GM12878 (cell line): ENCODE results near the gene ZMIZ1. TPM values are rescaled to one million over a fixed set of nuclear protein-coding genes. Genes with fewer than 3 reads are reported as not detected.
A peak's percentile ranks its signal among the peaks of the same experiment; 100 is the strongest.

Experiments
- ATAC-seq: fragments of 200-7000 bp; cut with Tn5 transposase; 3 replicates; pipeline ENCODE4 v1.9.1; 2020; ENCODE audit warnings: mild to moderate bottlenecking, moderate library complexity
- BruUV-seq: library from RNA; stranded (reverse); fragments of 400-500 nt; replicated peaks from 2 replicates; lab custom pipeline; 2021; lab: Mats Ljungman, UMichigan
- CTCF ChIA-PET: fragments of 300-600 bp; sonication (Branson Sonifier 250); formaldehyde crosslinking; extraction: SDS; loops from one replicate; lab custom pipeline; 2021; ENCODE audit warnings: inconsistent platforms; lab: Yijun Ruan, JAX
- POLR2A ChIA-PET: fragments of 350-600 bp; formaldehyde crosslinking; extraction: SDS; loops from one replicate; lab custom pipeline; 2021; ENCODE audit warnings: inconsistent platforms; lab: Charles Lee
- RAD21 ChIA-PET: fragments of 300-600 bp; sonication (Branson Sonifier 250); formaldehyde crosslinking; loops from one replicate; lab custom pipeline; 2023; ENCODE audit warnings: antibody characterized with exemption; ENCODE audit not compliant: unreplicated experiment; lab: Charles Lee
- SMC1A ChIA-PET: fragments of 300-600 bp; sonication (Branson Sonifier 250); formaldehyde crosslinking; loops from one replicate; lab custom pipeline; 2023; ENCODE audit not compliant: unreplicated experiment, uncharacterized antibody; lab: Charles Lee
- DNase-seq: peaks from one replicate; pipeline ENCODE4 v3.0.0-alpha.2; 2011; ENCODE audit warnings: low read depth, low spot score
- FAIRE-seq: peaks from 3 replicates; lab custom pipeline; 2011; peaks lifted over from hg19 to GRCh38; lab: Jason Lieb, UNC
- H2AFZ ChIP-seq: 2 replicates; pipeline ENCODE4 v1.6.0; 2011; ENCODE audit warnings: low read depth, low read length, control low read depth; ENCODE audit not compliant: control insufficient read depth
- H3K27ac ChIP-seq: 2 replicates; pipeline ENCODE4 v1.5.1; 2011; ENCODE audit warnings: control low read depth; ENCODE audit not compliant: control insufficient read depth, insufficient read depth
- H3K27me3 ChIP-seq, 2 experiments: replicated peaks in 1 of 2; 2 replicates each; pipeline versions ENCODE4 v1.6.0 to v1.6.1; 2011; ENCODE audit warnings: low read length in 1 of 2; ENCODE audit not compliant: control insufficient read depth in 2 of 2, insufficient read depth in 2 of 2
- H3K36me3 ChIP-seq, 2 experiments: 2 replicates each; pipeline ENCODE4 v1.5.1; 2011; ENCODE audit warnings: low read length in 1 of 2; ENCODE audit not compliant: control insufficient read depth in 2 of 2, insufficient read depth in 2 of 2
- H3K4me1 ChIP-seq: 2 replicates; pipeline ENCODE4 v1.6.1; 2011; ENCODE audit warnings: mild to moderate bottlenecking, low read length, moderate library complexity, mixed read lengths; ENCODE audit not compliant: control insufficient read depth, insufficient read depth
- H3K4me2 ChIP-seq: 2 replicates; pipeline ENCODE4 v1.6.0; 2011; ENCODE audit warnings: control low read depth; ENCODE audit not compliant: control insufficient read depth, insufficient read depth
- H3K4me3 ChIP-seq: fragments of 200-600 bp; sonication (generic); 2 replicates; pipeline ENCODE4 v1.5.1; 2016
- H3K79me2 ChIP-seq: 2 replicates; pipeline ENCODE4 v1.6.0; 2011; ENCODE audit warnings: low read length; ENCODE audit not compliant: control insufficient read depth, insufficient read depth
- H3K9ac ChIP-seq: 2 replicates; pipeline ENCODE4 v1.8.0; 2011; ENCODE audit warnings: low read length, control low read depth, mixed read lengths; ENCODE audit not compliant: control insufficient read depth, insufficient read depth
- H3K9me3 ChIP-seq: replicated peaks from 3 replicates; pipeline ENCODE4 v1.5.1; 2011; ENCODE audit warnings: mild to moderate bottlenecking, low read length; ENCODE audit not compliant: control insufficient read depth, insufficient read depth
- H4K20me1 ChIP-seq: 2 replicates; pipeline ENCODE4 v1.6.0; 2011; ENCODE audit not compliant: control insufficient read depth, insufficient read depth
- ELK1 ChIP-seq: IDR thresholded peaks from 2 replicates; pipeline ENCODE4 v1.6.1; 2012; ENCODE audit warnings: low read depth, low read length, improper control_type of control experiment
- HDGF ChIP-seq: fragments of 450-650 bp; IDR thresholded peaks from 2 replicates; pipeline ENCODE4 v1.6.1; 2016; ENCODE audit warnings: antibody characterized with exemption
- JUND ChIP-seq: IDR thresholded peaks from 2 replicates; pipeline ENCODE4 v1.6.1; 2012; ENCODE audit warnings: low read depth, mild to moderate bottlenecking, low read length, improper control_type of control experiment, moderate library complexity
- MEF2A ChIP-seq: IDR thresholded peaks from 2 replicates; pipeline ENCODE4 v1.6.1; 2011; ENCODE audit warnings: low read depth, mild to moderate bottlenecking, low read length, moderate library complexity; ENCODE audit not compliant: insufficient read depth
- MTA2 ChIP-seq: fragments of 450-650 bp; IDR thresholded peaks from 2 replicates; pipeline ENCODE4 v1.6.1; 2016; ENCODE audit warnings: low read depth, mild to moderate bottlenecking, moderate library complexity
- NBN ChIP-seq: fragments of 450-650 bp; IDR thresholded peaks from 2 replicates; pipeline ENCODE4 v1.6.1; 2016
- NFIC ChIP-seq: IDR thresholded peaks from 2 replicates; pipeline ENCODE4 v1.6.1; 2012; ENCODE audit warnings: low read depth, mild to moderate bottlenecking, inconsistent platforms, low read length, moderate library complexity
- NFXL1 ChIP-seq: fragments of 450-650 bp; IDR thresholded peaks from 2 replicates; pipeline ENCODE4 v1.6.1; 2017; ENCODE audit warnings: antibody characterized with exemption, mild to moderate bottlenecking, borderline replicate concordance
- NRF1 ChIP-seq: conservative IDR thresholded peaks from 2 replicates; pipeline ENCODE4 v1.6.1; 2011; ENCODE audit warnings: mild to moderate bottlenecking, low read depth, low read length, improper control_type of control experiment
- PAX5 ChIP-seq: IDR thresholded peaks from 2 replicates; pipeline ENCODE4 v1.6.1; 2011; ENCODE audit warnings: low read depth, low read length, borderline replicate concordance
- POLR2AphosphoS2 ChIP-seq: IDR thresholded peaks from 2 replicates; pipeline ENCODE4 v1.6.1; 2011; ENCODE audit warnings: low read depth, mild to moderate bottlenecking, low read length, improper control_type of control experiment, moderate library complexity
- RAD21 ChIP-seq: IDR thresholded peaks from 2 replicates; pipeline ENCODE4 v1.6.1; 2011; ENCODE audit warnings: mild to moderate bottlenecking, low read depth, low read length, moderate library complexity; ENCODE audit not compliant: insufficient read depth
- RB1 ChIP-seq: fragments of 450-650 bp; formaldehyde crosslinking; IDR thresholded peaks from 2 replicates; pipeline ENCODE4 v1.6.1; 2017; ENCODE audit warnings: mild to moderate bottlenecking, borderline replicate concordance
- RCOR1 ChIP-seq: conservative IDR thresholded peaks from 2 replicates; pipeline ENCODE4 v1.6.1; 2012; ENCODE audit warnings: low read depth, low read length, improper control_type of control experiment
- RELA ChIP-seq: fragments of 450-650 bp; IDR thresholded peaks from 2 replicates; pipeline ENCODE4 v1.8.0; 2014; ENCODE audit warnings: borderline replicate concordance; ENCODE audit not compliant: partially characterized antibody
- SKIL ChIP-seq: fragments of 450-650 bp; IDR thresholded peaks from 2 replicates; pipeline ENCODE4 v1.6.1; 2017; ENCODE audit warnings: mild to moderate bottlenecking, low read depth, inconsistent platforms; ENCODE audit not compliant: poor library complexity, severe bottlenecking
- ZNF207 ChIP-seq: fragments of 450-650 bp; IDR thresholded peaks from 2 replicates; pipeline ENCODE4 v1.6.1; 2014; ENCODE audit warnings: antibody characterized with exemption, mild to moderate bottlenecking, borderline replicate concordance
- ZNF274 ChIP-seq: IDR thresholded peaks from one replicate; pipeline ENCODE4 v1.8.0; 2011; ENCODE audit not compliant: insufficient read length, insufficient read depth
- ZNF384 ChIP-seq: IDR thresholded peaks from 2 replicates; pipeline ENCODE4 v1.6.1; 2012; ENCODE audit warnings: low read depth, mild to moderate bottlenecking, low read length, improper control_type of control experiment, borderline replicate concordance
- ZNF622 ChIP-seq: fragments of 450-650 bp; IDR thresholded peaks from 2 replicates; pipeline ENCODE4 v1.6.1; 2017; ENCODE audit warnings: mild to moderate bottlenecking, inconsistent platforms
- WGBS: methylation state at CpG from one replicate; pipeline ENCODE4 v1.1.6; 2016; ENCODE audit warnings: low lambda C conversion rate; ENCODE audit not compliant: insufficient replicate concordance, insufficient coverage; ENCODE audit errors: missing lambda C conversion rate; 5-methylcytosine and 5-hydroxymethylcytosine counted together
- in situ Hi-C: fragments of 300-500 bp; cut with MboI; formaldehyde crosslinking; loops from 9 replicates; pipeline ENCODE4 v1.14.3; 2018; ENCODE audit warnings: mixed read lengths
- intact Hi-C: fragments of 100-400 bp; cut with micrococcal nuclease; formaldehyde crosslinking; loops from one replicate; pipeline ENCODE4 v1.14.2; 2022; ENCODE audit not compliant: unreplicated experiment
- polyA plus RNA-seq, 11 experiments: library from polyadenylated mRNA; depleted of rRNA in 4 of 11; unstranded in 6 of 11; stranded (reverse) in 5 of 11; fragments of >200 nt; fragmentation: Nextera tagmentation in 4 of 11; fragmentation: Illumina TruSeq in 1 of 11; extraction: Ambion mirVana in 4 of 11; extraction: Trizol in 1 of 11; gene quantifications; 1 replicate in 1 of 11; 2 replicates in 10 of 11; pipeline versions ENCODE4 v1.2.1 to v1.2.3, GENCODE V29; 2011 to 2016; ENCODE audit warnings: inconsistent platforms in 2 of 11, missing spikeins in 2 of 11, low read depth in 1 of 11
- total RNA-seq, 4 experiments: library from RNA; depleted of rRNA in 3 of 4; stranded (reverse); fragments of >200 nt in 3 of 4; fragmentation: Illumina TruSeq in 1 of 4; extraction: Trizol in 1 of 4; gene quantifications; 2 replicates each; pipeline versions ENCODE4 v1.2.1 to v1.2.3, GENCODE V29; 2013 to 2021

ZMIZ1 gene
- total and polyA plus RNA-seq, 10 of the 15 experiments (the other 5 are each of a cell fraction or from before 2014, with no cell fraction given) = 3.1 to 82.3 (median 14.9) TPM

- FAIRE-seq = peak; percentile 54
- TF ChIP-seq ELK1 = peak; percentile 28; the same call in 1 of the 2 replicates
- peak; percentile 78 for TF ChIP-seq HDGF
- no peak for TF ChIP-seq RCOR1
- TF ChIP-seq SKIL = no peak
- TF ChIP-seq MEF2A = 0 out of 2 replicates have a peak, but pooled peaks have one; percentile 24
- 0 out of 2 replicates have a peak, but pooled peaks have one; percentile 29 for TF ChIP-seq ZNF207
- 0 out of 2 replicates have a peak, but pooled peaks have one; percentile 14 for TF ChIP-seq JUND
- TF ChIP-seq PAX5 = no peak
- no peak for TF ChIP-seq NFIC
- no peak for TF ChIP-seq ZNF622
- 0 out of 2 replicates have a peak, but pooled peaks have one; percentile 7 for TF ChIP-seq RAD21
- TF ChIP-seq NBN = peak; percentile 94
- peak; percentile 16; the same call in 1 of the 2 replicates for TF ChIP-seq NRF1
- peak; percentile 81; the same call in 1 of the 2 replicates for TF ChIP-seq RB1
- TF ChIP-seq ZNF384 = 0 out of 2 replicates have a peak, but pooled peaks have one; percentile 10
- TF ChIP-seq NFXL1 = no peak
- TF ChIP-seq MTA2 = peak; percentile 38; the same call in 1 of the 2 replicates
- TF ChIP-seq RELA = no peak
- TF ChIP-seq ZNF274 = no peak
- TF ChIP-seq POLR2AphosphoS2 = no peak
These were observed 1.2 kb upstream of the ZMIZ1 start for GRCh38 chr10:79067241-79068202.

More at GRCh38 chr10:79067241-79068202, 1.2 kb upstream of the ZMIZ1 start:
- Histone ChIP-seq H3K27me3 (peaks cover 3 to 7% of the 10 kb centered on the region in 2 experiments), H3K27ac (no peak overlapping the region), H3K4me3 (peak overlapping the region; percentile 84), H3K4me1 (peaks cover 4% of the 10 kb centered on the region; the same call in 1 of the 2 replicates), H3K9me3 (no peaks in the 10 kb centered on the region), H2AFZ (peak overlapping the region; percentile 65), H3K9ac (no peak overlapping the region), H3K79me2 (peaks cover 1% of the 10 kb centered on the region), H3K4me2 (peak overlapping the region; percentile 91), H4K20me1 (no peaks in the 10 kb centered on the region), H3K36me3 (no peaks in the 10 kb centered on the region)
- in situ Hi-C loops = no loop called here
- WGBS = 3% methylated on average over 53 of the region's 81 CpGs
- BruUV-seq = no TSS peak
- SMC1A ChIA-PET = no interaction called here
- CTCF ChIA-PET = interaction anchor here (1.2 kb wide), 1 partner anchor 92 kb away, joined by 3 read pairs; no protein-coding TSS in a partner anchor
- POLR2A ChIA-PET = no interaction called here
- ATAC-seq (peak; percentile 37), DNase-seq (no peak)
- intact Hi-C loops = loop anchor here (2.0 to 5.0 kb wide), 3 partner anchors 95 to 127 kb away; no protein-coding TSS in a partner anchor
- RAD21 ChIA-PET = interaction anchor here (1.7 kb wide), 1 partner anchor 128 kb away, joined by 7 read pairs; no protein-coding TSS in a partner anchor
